ENCODE measurements around the gene B4GALT1. TPM values are rescaled to one million over a fixed set of nuclear protein-coding genes. Genes with fewer than 3 reads are reported as not detected.

Gene B4GALT1
- total RNA-seq (2022) (104 and 121 TPM in 2 replicates), Bru-seq, nascent RNA (percentile 92 among the genes with signal in this experiment), BruChase-seq, experiment 1, labeled RNA remaining after a 2-hour chase (percentile 90 among the genes with signal in this experiment), BruChase-seq, experiment 2, labeled RNA remaining after a 6-hour chase (percentile 96 among the genes with signal in this experiment)
- long read RNA-seq, full-length matches to known transcripts, result 59 of 89 reads
- long read RNA-seq, partial matches to known transcripts, result 3 of 89 reads
- long read RNA-seq, other reads (novel, unspliced or antisense), result 27 of 89 reads

DNA sequence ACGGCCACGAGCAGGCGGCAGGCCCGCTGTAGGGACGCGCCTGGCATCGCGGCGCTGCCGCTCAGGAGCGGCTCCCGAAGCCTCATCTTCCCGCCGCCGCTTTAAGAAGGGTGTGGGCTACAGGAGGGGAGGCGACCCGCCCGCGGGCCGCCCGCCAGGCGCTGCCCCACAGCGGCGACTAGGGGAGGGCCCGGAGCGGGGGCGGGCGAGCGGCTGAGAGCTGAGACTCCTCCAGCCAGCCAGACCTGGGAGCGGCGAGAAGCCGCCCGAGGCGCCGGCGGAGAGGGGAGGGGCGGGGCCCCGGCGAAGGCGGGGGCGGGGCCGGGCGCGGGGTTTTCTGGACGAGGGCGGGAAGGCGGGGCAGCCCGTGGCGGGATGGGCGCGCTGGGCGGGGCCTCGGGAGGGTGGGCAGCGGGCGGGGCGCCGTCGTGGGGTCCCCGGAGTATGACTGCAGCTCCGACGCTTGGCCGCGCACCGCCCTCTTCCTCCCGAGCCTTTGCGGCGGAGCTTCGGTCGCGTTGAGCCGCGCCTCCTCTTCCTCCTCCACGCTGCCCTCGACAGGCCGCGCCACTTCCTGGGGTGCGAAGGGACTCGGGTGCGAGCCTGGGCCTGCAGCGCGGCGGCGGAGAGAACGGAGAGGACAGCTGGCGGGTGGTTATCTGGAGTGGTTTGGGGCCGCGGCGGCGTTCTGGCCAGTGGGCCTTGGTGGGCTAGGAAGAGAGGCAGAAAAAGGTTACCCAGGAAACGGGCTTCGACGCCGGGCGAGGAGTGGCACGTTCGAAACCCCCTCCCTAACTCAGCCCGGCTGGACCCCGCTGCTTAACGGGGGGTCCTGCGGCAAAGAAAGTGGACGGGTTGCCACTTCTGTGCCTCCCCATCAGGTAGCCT lies at the start of gene B4GALT1:
TSS of gene B4GALT1 (minus strand) at position 253 of the 888 bp plus-strand sequence. CDS start at position 86, 167 bp downstream.
- no peaks in the 10 kb centered on the region for H3K36me3 ChIP-seq (ENCODE audit: control insufficient read depth, insufficient read depth, low read length)
- POLR2A ChIA-PET, result interaction anchor here (0.5 to 1.8 kb wide), 6 partner anchors 9 to 248 kb away, joined by 3 to 15 read pairs (median 4); partner anchors contain the start of gene DNAJA1
- Mint-ChIP-seq H3K4me3 (ENCODE audit: unreplicated experiment) (peak within 1 kb of the TSS; percentile 89), H3K36me3 (ENCODE audit: insufficient read depth, unreplicated experiment) (peaks cover 38% of the 10 kb centered on the region), H3K9me3 (ENCODE audit: unreplicated experiment) (no peaks in the 10 kb centered on the region), H3K27ac (ENCODE audit: unreplicated experiment) (peak within 1 kb of the TSS; percentile 98), H3K27me3 (ENCODE audit: insufficient read depth, unreplicated experiment) (no peaks in the 10 kb centered on the region), H3K4me1 (ENCODE audit: low read depth, unreplicated experiment) (peaks cover 66% of the 10 kb centered on the region)
- no peaks in the 10 kb centered on the region for H3K27me3 ChIP-seq (replicated peaks; ENCODE audit: control insufficient read depth, insufficient read depth, low read length)
- BruUV-seq (replicated peaks), result TSS peak; percentile 48
- H3K4me3 ChIP-seq (ENCODE audit: low read depth, low read length), result peak within 1 kb of the TSS; percentile 91
- CTCF ChIA-PET, result interaction anchor here (0.7 to 1.1 kb wide), 4 partner anchors 8 to 123 kb away, joined by 3 read pairs; no protein-coding TSS in a partner anchor
- H3K9me3 ChIP-seq, result no peaks in the 10 kb centered on the region
- intact Hi-C loops (cut with micrococcal nuclease; ENCODE audit: unreplicated experiment), result loop anchor here (1.0 kb wide), 2 partner anchors 86 to 91 kb away; partner anchors contain the start of gene SMU1
- H3K4me1 ChIP-seq, result peaks cover 63% of the 10 kb centered on the region
- TF ChIP-seq, protein P1, sequence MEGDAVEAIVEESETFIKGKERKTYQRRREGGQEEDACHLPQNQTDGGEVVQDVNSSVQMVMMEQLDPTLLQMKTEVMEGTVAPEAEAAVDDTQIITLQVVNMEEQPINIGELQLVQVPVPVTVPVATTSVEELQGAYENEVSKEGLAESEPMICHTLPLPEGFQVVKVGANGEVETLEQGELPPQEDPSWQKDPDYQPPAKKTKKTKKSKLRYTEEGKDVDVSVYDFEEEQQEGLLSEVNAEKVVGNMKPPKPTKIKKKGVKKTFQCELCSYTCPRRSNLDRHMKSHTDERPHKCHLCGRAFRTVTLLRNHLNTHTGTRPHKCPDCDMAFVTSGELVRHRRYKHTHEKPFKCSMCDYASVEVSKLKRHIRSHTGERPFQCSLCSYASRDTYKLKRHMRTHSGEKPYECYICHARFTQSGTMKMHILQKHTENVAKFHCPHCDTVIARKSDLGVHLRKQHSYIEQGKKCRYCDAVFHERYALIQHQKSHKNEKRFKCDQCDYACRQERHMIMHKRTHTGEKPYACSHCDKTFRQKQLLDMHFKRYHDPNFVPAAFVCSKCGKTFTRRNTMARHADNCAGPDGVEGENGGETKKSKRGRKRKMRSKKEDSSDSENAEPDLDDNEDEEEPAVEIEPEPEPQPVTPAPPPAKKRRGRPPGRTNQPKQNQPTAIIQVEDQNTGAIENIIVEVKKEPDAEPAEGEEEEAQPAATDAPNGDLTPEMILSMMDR (IDR thresholded peaks at IDR 0.05; ENCODE audit: insufficient read depth in 1 of 2, low read depth in 1 of 2, low read length in 1 of 2, severe bottlenecking in 1 of 2, unreplicated experiment in 1 of 2), result peak in 1 of 2 experiments; percentile 13
- DNase-seq, result peak; percentile 95 to 97

GRCh38 chr9:33211695-33212393 lies 44.7 kb upstream of the B4GALT1 start:
- Mint-ChIP-seq H3K4me3 (ENCODE audit: unreplicated experiment) (no peak overlapping the region), H3K4me1 (ENCODE audit: low read depth, unreplicated experiment) (peaks cover 24% of the 10 kb centered on the region), H3K36me3 (ENCODE audit: insufficient read depth, unreplicated experiment) (peaks cover 5% of the 10 kb centered on the region), H3K27ac (ENCODE audit: unreplicated experiment) (peak overlapping the region; percentile 2), H3K27me3 (ENCODE audit: insufficient read depth, unreplicated experiment) (no peaks in the 10 kb centered on the region), H3K9me3 (ENCODE audit: unreplicated experiment) (no peaks in the 10 kb centered on the region)
- ChIA-PET CTCF (no interaction called here), POLR2A (no interaction called here)
- H3K4me3 ChIP-seq (ENCODE audit: low read depth, low read length), result no peak overlapping the region
- intact Hi-C loops (cut with micrococcal nuclease; ENCODE audit: unreplicated experiment), result no loop called here
- H3K4me1 ChIP-seq, result peaks cover 12% of the 10 kb centered on the region
- no peaks in the 10 kb centered on the region for H3K27me3 ChIP-seq (replicated peaks; ENCODE audit: control insufficient read depth, insufficient read depth, low read length)
- TF ChIP-seq, protein P1 (IDR thresholded peaks at IDR 0.05; ENCODE audit: insufficient read depth in 1 of 2, low read depth in 1 of 2, low read length in 1 of 2, severe bottlenecking in 1 of 2, unreplicated experiment in 1 of 2), result peak in 1 of 2 experiments; percentile 14
- DNase-seq, result no peak
- no TSS peak for BruUV-seq (replicated peaks)
- no peaks in the 10 kb centered on the region for H3K36me3 ChIP-seq (ENCODE audit: control insufficient read depth, insufficient read depth, low read length)
- H3K9me3 ChIP-seq, result no peaks in the 10 kb centered on the region

Measured in Caco-2 (cell line).